K562 (cell line): ENCODE measurements around the gene GPRIN2. TPM values are rescaled to one million over a fixed set of nuclear protein-coding genes. Genes with fewer than 3 reads are reported as not detected.

Experiments used
- ETS1 ChIP-seq: conservative IDR thresholded peaks from 2 replicates; pipeline ENCODE4 v1.6.1; 2011; ENCODE audit warnings: low read depth, mild to moderate bottlenecking, low read length; ENCODE audit not compliant: control insufficient read depth
- FIP1L1 ChIP-seq: fragments of 200-400 bp; formaldehyde crosslinking; IDR thresholded peaks from 2 replicates; pipeline ENCODE4 v1.6.1; 2018; ENCODE audit warnings: mild to moderate bottlenecking, low read depth, low read length; ENCODE audit not compliant: poor library complexity, severe bottlenecking
- HMGN3 ChIP-seq: IDR thresholded peaks from 2 replicates; pipeline ENCODE4 v1.6.1; 2011; ENCODE audit warnings: borderline replicate concordance, low read depth, mild to moderate bottlenecking, mixed read lengths, low read length; ENCODE audit not compliant: insufficient read length; ENCODE audit errors: extremely low read depth
- HNRNPLL ChIP-seq: fragments of 200-400 bp; formaldehyde crosslinking; IDR thresholded peaks from 2 replicates; pipeline ENCODE4 v1.6.1; 2017; ENCODE audit warnings: low read length, low read depth, mild to moderate bottlenecking; ENCODE audit not compliant: poor library complexity, severe bottlenecking
- MEF2D ChIP-seq: conservative IDR thresholded peaks from 2 replicates; pipeline ENCODE4 v1.6.1; 2016; ENCODE audit warnings: low read depth, missing genetic modification characterization, missing compliant biosample characterization
- NFE2 ChIP-seq: IDR thresholded peaks from 2 replicates; pipeline ENCODE4 v1.6.1; 2014; ENCODE audit warnings: antibody characterized with exemption, low read depth
- PHB ChIP-seq: fragments of 250-450 bp; sonication (Bioruptor Pico); IDR thresholded peaks from 2 replicates; pipeline ENCODE4 v1.5.0; 2021
- POLR2A ChIP-seq: fragments of 450-650 bp; conservative IDR thresholded peaks from 2 replicates; pipeline ENCODE4 v1.6.1; 2016
- RBM15 ChIP-seq: fragments of 200-400 bp; formaldehyde crosslinking; IDR thresholded peaks from 2 replicates; pipeline ENCODE4 v1.6.1; 2018; ENCODE audit warnings: mild to moderate bottlenecking, low read length, moderate library complexity; ENCODE audit not compliant: insufficient read depth
- SETDB1 ChIP-seq: IDR thresholded peaks from one replicate; pipeline ENCODE4 v1.6.1; 2012; ENCODE audit warnings: low read length, control low read depth, inconsistent platforms
- SMARCA5 ChIP-seq: fragments of 450-650 bp; IDR thresholded peaks from 2 replicates; pipeline ENCODE4 v1.6.1; 2016
- SNRNP70 ChIP-seq: fragments of 200-400 bp; formaldehyde crosslinking; optimal IDR thresholded peaks from 2 replicates; pipeline ENCODE3; 2017; ENCODE audit warnings: low read depth, low read length
- SREBF2 ChIP-seq: sonication (generic); formaldehyde crosslinking; IDR thresholded peaks from 2 replicates; pipeline ENCODE4 v1.4.0; 2020; ENCODE audit warnings: mild to moderate bottlenecking, missing genetic modification reagents
- THAP12 ChIP-seq: fragments of 250-450 bp; sonication (Bioruptor Pico); IDR thresholded peaks from 2 replicates; pipeline ENCODE4 v1.9.0; 2021; ENCODE audit warnings: mild to moderate bottlenecking, inconsistent platforms
- ZNF146 ChIP-seq: IDR thresholded peaks from one replicate; pipeline ENCODE4 v1.6.1; 2018; ENCODE audit warnings: missing compliant biosample characterization; ENCODE audit not compliant: unreplicated experiment
- ZNF696 ChIP-seq: fragments of 250-450 bp; sonication (Bioruptor Pico); conservative IDR thresholded peaks from 2 replicates; pipeline ENCODE4 v1.4.0; 2020; ENCODE audit warnings: mild to moderate bottlenecking, moderate library complexity
- ZNF76 ChIP-seq: fragments of 250-450 bp; sonication (Bioruptor Pico); IDR thresholded peaks from 2 replicates; pipeline ENCODE4 v1.4.0; 2020; ENCODE audit warnings: mild to moderate bottlenecking, moderate library complexity, borderline replicate concordance
- polyA plus RNA-seq, 8 experiments: library from polyadenylated mRNA; depleted of rRNA in 4 of 8; stranded (reverse) in 5 of 8; unstranded in 3 of 8; fragments of >200 nt; fragmentation: Nextera tagmentation in 2 of 8; fragmentation: Illumina TruSeq in 1 of 8; extraction: Ambion mirVana in 2 of 8; extraction: Trizol in 1 of 8; gene quantifications; 2 replicates each; pipeline versions ENCODE4 v1.2.1 to v1.2.3, GENCODE V29; 2011 to 2014; ENCODE audit warnings: inconsistent platforms in 1 of 8, missing spikeins in 1 of 8
- total RNA-seq, 7 experiments: library from RNA; depleted of rRNA in 6 of 7; stranded (reverse); fragments of >200 nt in 6 of 7; fragmentation: Illumina TruSeq in 2 of 7; extraction: Trizol in 2 of 7; gene quantifications; 2 replicates each; pipeline versions ENCODE4 v1.2.1 to v1.2.3, GENCODE V29; 2011 to 2021; ENCODE audit warnings: low replicate concordance in 1 of 7
- TF ChIP-seq, protein P1 (sequence below): fragments of 250-450 bp; sonication (Bioruptor Pico); IDR thresholded peaks from 2 replicates; pipeline ENCODE4 v1.5.0; 2021; ENCODE audit warnings: mild to moderate bottlenecking, moderate library complexity
- TF ChIP-seq, protein P2 (sequence below): IDR thresholded peaks from 2 replicates; pipeline ENCODE4 v1.6.1; 2011; ENCODE audit not compliant: insufficient read length; ENCODE audit errors: extremely low read depth
- TF ChIP-seq, protein P3 (sequence below): fragments of 250-450 bp; sonication (Bioruptor Pico); IDR thresholded peaks from 2 replicates; pipeline ENCODE4 v1.4.0; 2020

Gene GPRIN2
- total and polyA plus RNA-seq, 9 of the 15 experiments (the other 6 are each of a cell fraction or from before 2014, with no cell fraction given), result not detected

GRCh38 chr10:46525177-46525823 lies 31.2 kb downstream of the GPRIN2 start (continued):
- TF ChIP-seq, protein P1, sequence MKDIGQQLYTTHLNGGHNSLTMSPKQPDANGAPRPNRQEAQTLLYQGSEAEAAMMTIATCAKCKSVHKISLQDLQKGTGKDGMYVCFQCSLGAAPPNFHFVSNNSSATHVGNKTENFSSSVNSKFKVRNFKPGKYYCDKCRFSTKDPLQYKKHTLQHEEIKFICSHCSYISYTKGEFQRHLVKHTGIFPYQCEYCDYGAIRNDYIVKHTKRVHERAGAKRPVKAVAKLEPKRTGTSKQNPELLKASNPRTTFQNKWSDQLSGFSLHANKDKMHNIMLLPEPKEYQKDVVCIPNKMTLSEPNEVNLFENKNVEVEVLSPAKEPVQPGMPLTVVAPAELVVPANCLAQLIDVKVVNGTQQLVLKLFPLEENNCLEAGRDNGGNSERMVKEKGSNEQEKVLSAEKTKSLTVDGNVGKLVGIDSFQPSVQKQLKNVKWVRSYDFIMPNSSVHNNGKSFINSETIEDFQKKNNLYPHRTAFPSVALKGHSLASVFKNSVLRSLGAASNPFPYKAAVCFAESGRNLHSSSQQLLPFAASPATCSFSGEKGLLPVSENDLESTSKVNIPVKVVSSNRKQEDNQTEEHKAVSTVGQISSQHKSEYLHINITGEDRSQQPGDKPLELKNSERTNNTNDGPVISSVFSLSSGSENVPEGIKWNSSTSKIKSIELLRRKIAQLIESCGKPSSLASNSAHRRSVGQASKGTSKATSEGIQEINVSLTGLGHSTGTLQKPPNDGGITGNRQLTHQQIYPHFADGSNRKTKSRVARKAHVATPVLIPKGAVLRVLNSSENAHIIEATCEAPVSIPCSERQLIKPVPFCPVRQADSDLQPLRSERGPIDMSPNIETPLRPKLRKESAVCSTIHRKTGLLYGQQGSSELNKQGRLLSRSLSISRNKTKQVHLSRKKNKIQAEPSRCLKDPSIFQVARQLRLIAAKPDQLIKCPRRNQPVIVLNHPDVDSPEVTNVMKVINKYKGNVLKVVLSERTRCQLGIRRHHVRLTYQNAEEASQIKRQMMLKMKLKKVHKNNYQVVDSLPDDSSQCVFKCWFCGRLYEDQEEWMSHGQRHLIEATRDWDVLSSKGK (CRISPR knock-in tag), result no peak
- TF ChIP-seq NFE2 (no peak), SMARCA5 (peak; percentile 54; the same call in 1 of the 2 replicates), ZNF146 (CRISPR knock-in tag) (no peak), MEF2D (tag) (peak; percentile 60; the same call in 1 of the 2 replicates), SETDB1 (no peak), RBM15 (no peak), SNRNP70 (no peak), HNRNPLL (no peak), ETS1 (no peak), SREBF2 (CRISPR knock-in tag) (no peak), ZNF76 (CRISPR knock-in tag) (no peak), THAP12 (no peak), FIP1L1 (no peak), HMGN3 (no peak), ZNF696 (no peak), PHB (peak; percentile 57; the same call in 1 of the 2 replicates), POLR2A (no peak)
- TF ChIP-seq, protein P2, sequence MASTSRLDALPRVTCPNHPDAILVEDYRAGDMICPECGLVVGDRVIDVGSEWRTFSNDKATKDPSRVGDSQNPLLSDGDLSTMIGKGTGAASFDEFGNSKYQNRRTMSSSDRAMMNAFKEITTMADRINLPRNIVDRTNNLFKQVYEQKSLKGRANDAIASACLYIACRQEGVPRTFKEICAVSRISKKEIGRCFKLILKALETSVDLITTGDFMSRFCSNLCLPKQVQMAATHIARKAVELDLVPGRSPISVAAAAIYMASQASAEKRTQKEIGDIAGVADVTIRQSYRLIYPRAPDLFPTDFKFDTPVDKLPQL, result no peak
- TF ChIP-seq, protein P3, sequence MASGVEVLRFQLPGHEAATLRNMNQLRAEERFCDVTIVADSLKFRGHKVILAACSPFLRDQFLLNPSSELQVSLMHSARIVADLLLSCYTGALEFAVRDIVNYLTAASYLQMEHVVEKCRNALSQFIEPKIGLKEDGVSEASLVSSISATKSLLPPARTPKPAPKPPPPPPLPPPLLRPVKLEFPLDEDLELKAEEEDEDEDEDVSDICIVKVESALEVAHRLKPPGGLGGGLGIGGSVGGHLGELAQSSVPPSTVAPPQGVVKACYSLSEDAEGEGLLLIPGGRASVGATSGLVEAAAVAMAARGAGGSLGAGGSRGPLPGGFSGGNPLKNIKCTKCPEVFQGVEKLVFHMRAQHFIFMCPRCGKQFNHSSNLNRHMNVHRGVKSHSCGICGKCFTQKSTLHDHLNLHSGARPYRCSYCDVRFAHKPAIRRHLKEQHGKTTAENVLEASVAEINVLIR, result no peak
